HCT116 (cell line): Measurements from ENCODE around the gene SLC22A2. TPM values are rescaled to one million over a fixed set of nuclear protein-coding genes. Genes with fewer than 3 reads are reported as not detected.

Experiments
- ATAC-seq: fragments of 200-7000 bp; cut with Tn5 transposase; 2 replicates; pipeline ENCODE4 v1.9.1; 2020; ENCODE audit warnings: mild to moderate bottlenecking, moderate library complexity
- BruUV-seq: library from RNA; stranded (reverse); fragments of 400-500 nt; replicated peaks from 2 replicates; lab custom pipeline; 2021; lab: Mats Ljungman, UMichigan
- CTCF ChIA-PET: fragments of 300-600 bp; sonication (Branson Sonifier 250); formaldehyde crosslinking; loops from one replicate; lab custom pipeline; 2021; ENCODE audit warnings: antibody characterized with exemption; lab: Charles Lee
- POLR2A ChIA-PET: fragments of 300-600, 350-600 bp; sonication (Branson Sonifier 250); formaldehyde crosslinking; loops from one replicate; lab custom pipeline; 2021; ENCODE audit warnings: antibody characterized with exemption; lab: Charles Lee
- RAD21 ChIA-PET, 2 experiments: fragments of 300-600 bp; sonication (Branson Sonifier 250); formaldehyde crosslinking; loops; one replicate each; lab custom pipeline; 2023; ENCODE audit warnings: low total read pairs in 2 of 2; ENCODE audit not compliant: uncharacterized antibody in 2 of 2, unreplicated experiment in 2 of 2, low non-redundant PET in 1 of 2; lab: Charles Lee
- DNase-seq: peaks from one replicate; pipeline ENCODE4 v3.0.0-alpha.2; 2010; ENCODE audit warnings: low read depth, low spot score
- H2AFZ ChIP-seq: fragments of 200-600 bp; shearing (Covaris generic), sonication (generic); 2 replicates; pipeline ENCODE4 v1.6.1; 2017; ENCODE audit warnings: low read depth, mixed run types, mixed read lengths, antibody characterized with exemption, low read length; ENCODE audit not compliant: poor library complexity, severe bottlenecking
- H3K27ac ChIP-seq: 2 replicates; pipeline ENCODE4 v1.5.1; 2012; ENCODE audit warnings: low read depth, low read length
- H3K27me3 ChIP-seq: fragments of 200-600 bp; sonication (generic); 2 replicates; pipeline ENCODE4 v1.6.1; 2016; ENCODE audit warnings: mixed run types, low read length, mixed read lengths; ENCODE audit not compliant: insufficient read depth
- H3K36me3 ChIP-seq, 2 experiments: fragments of 200-500 bp in 1 of 2; fragments of 200-600 bp in 1 of 2; sonication (Bioruptor generic) in 1 of 2; sonication (generic) in 1 of 2; 2 replicates each; pipeline versions ENCODE4 v1.5.1 to v1.6.1; 2014 to 2016; ENCODE audit warnings: low read length in 2 of 2, inconsistent platforms in 1 of 2, mixed read lengths in 1 of 2, mixed run types in 1 of 2; ENCODE audit not compliant: insufficient read depth in 2 of 2, control insufficient read depth in 1 of 2
- H3K4me1 ChIP-seq, 2 experiments: fragments of 200-600 bp in 1 of 2; sonication (generic) in 1 of 2; 2 replicates each; pipeline versions ENCODE4 v1.5.1 to v1.6.1; 2012 to 2017; ENCODE audit warnings: low read length in 2 of 2, inconsistent platforms in 1 of 2, mild to moderate bottlenecking in 1 of 2, mixed read lengths in 1 of 2, mixed run types in 1 of 2, moderate library complexity in 1 of 2; ENCODE audit not compliant: insufficient read depth in 2 of 2, control insufficient read depth in 1 of 2
- H3K4me2 ChIP-seq: fragments of 200-600 bp; sonication (generic); 2 replicates; pipeline ENCODE4 v1.6.1; 2017; ENCODE audit warnings: mixed run types, low read length, mixed read lengths
- H3K4me3 ChIP-seq, 2 experiments: fragments of 200-600 bp in 1 of 2; sonication (generic) in 1 of 2; replicated peaks in 1 of 2; 2 replicates each; pipeline ENCODE4 v1.5.1; 2011 to 2016; ENCODE audit warnings: low read length in 2 of 2, control low read depth in 1 of 2, low read depth in 1 of 2, mild to moderate bottlenecking in 1 of 2, mixed read lengths in 1 of 2, mixed run types in 1 of 2
- H3K79me2 ChIP-seq: fragments of 200-600 bp; sonication (generic); 2 replicates; pipeline ENCODE4 v1.6.1; 2017; ENCODE audit warnings: mild to moderate bottlenecking, mixed run types, low read length, moderate library complexity, mixed read lengths; ENCODE audit not compliant: insufficient read depth
- H3K9ac ChIP-seq: fragments of 200-600 bp; sonication (generic); 2 replicates; pipeline ENCODE4 v1.6.1; 2016; ENCODE audit warnings: low read length, mixed read lengths
- H3K9me2 ChIP-seq: fragments of 200-600 bp; sonication (generic), shearing (Covaris generic); 2 replicates; pipeline ENCODE4 v1.6.1; 2017; ENCODE audit warnings: mixed run types, mild to moderate bottlenecking, moderate library complexity; ENCODE audit not compliant: insufficient read depth
- H3K9me3 ChIP-seq, 2 experiments: fragments of 200-500 bp in 1 of 2; fragments of 200-600 bp in 1 of 2; sonication (Bioruptor generic) in 1 of 2; sonication (generic) in 1 of 2; 2 replicates each; pipeline ENCODE4 v1.6.1; 2014 to 2017; ENCODE audit warnings: low read length in 2 of 2, mixed read lengths in 2 of 2, inconsistent platforms in 1 of 2, low read depth in 1 of 2, mild to moderate bottlenecking in 1 of 2, mixed run types in 1 of 2, moderate library complexity in 1 of 2; ENCODE audit not compliant: control insufficient read depth in 1 of 2, insufficient read depth in 1 of 2
- H4K20me1 ChIP-seq: fragments of 200-600 bp; sonication (generic), shearing (Covaris generic); 2 replicates; pipeline ENCODE4 v1.6.1; 2017; ENCODE audit warnings: mixed run types, mild to moderate bottlenecking, moderate library complexity; ENCODE audit not compliant: insufficient read depth
- ATF3 ChIP-seq: IDR thresholded peaks from 2 replicates; pipeline ENCODE4 v1.6.1; 2012
- CBX3 ChIP-seq: IDR thresholded peaks from 2 replicates; pipeline ENCODE4 v1.6.1; 2012; ENCODE audit warnings: low read depth
- CEBPB ChIP-seq: IDR thresholded peaks from 2 replicates; pipeline ENCODE4 v1.6.1; 2012; ENCODE audit warnings: low read depth
- CTCF ChIP-seq, 3 experiments: fragments of 200-600 bp in 1 of 3; sonication (generic) in 1 of 3; IDR thresholded peaks in 2 of 3; conservative IDR thresholded peaks in 1 of 3; 2 replicates each; pipeline ENCODE4 v1.5.1; 2012 to 2017; ENCODE audit warnings: low read depth in 2 of 3, low read length in 2 of 3, antibody characterized with exemption in 1 of 3, borderline replicate concordance in 1 of 3, control low read depth in 1 of 3, mild to moderate bottlenecking in 1 of 3, mixed read lengths in 1 of 3, mixed run types in 1 of 3, moderate library complexity in 1 of 3; ENCODE audit not compliant: insufficient read depth in 1 of 3
- ELF1 ChIP-seq: IDR thresholded peaks from 2 replicates; pipeline ENCODE4 v1.6.1; 2012; ENCODE audit warnings: low read depth, borderline replicate concordance
- EZH2 ChIP-seq: fragments of 200-600 bp; sonication (generic); IDR thresholded peaks from 2 replicates; pipeline ENCODE4 v1.6.1; 2017; ENCODE audit warnings: antibody characterized with exemption, mixed run types
- FOSL1 ChIP-seq: IDR thresholded peaks from 2 replicates; pipeline ENCODE4 v1.6.1; 2012; ENCODE audit warnings: low read depth
- JUND ChIP-seq: IDR thresholded peaks from 2 replicates; pipeline ENCODE4 v1.6.1; 2012
- POLR2A ChIP-seq: IDR thresholded peaks from 2 replicates; pipeline ENCODE4 v1.7.0; 2011; ENCODE audit warnings: borderline replicate concordance; ENCODE audit not compliant: insufficient read depth, insufficient read length; ENCODE audit errors: extremely low read depth
- POLR2AphosphoS5 ChIP-seq: IDR thresholded peaks from 2 replicates; pipeline ENCODE4 v1.6.1; 2011; ENCODE audit warnings: mild to moderate bottlenecking, low read depth, low read length, moderate library complexity
- RAD21 ChIP-seq: IDR thresholded peaks from 2 replicates; pipeline ENCODE4 v1.6.1; 2012; ENCODE audit warnings: low read depth, mild to moderate bottlenecking
- SIN3A ChIP-seq: IDR thresholded peaks from 2 replicates; pipeline ENCODE4 v1.6.1; 2012; ENCODE audit warnings: low read depth
- SP1 ChIP-seq: IDR thresholded peaks from 2 replicates; pipeline ENCODE4 v1.6.1; 2012; ENCODE audit warnings: low read depth
- SRF ChIP-seq: IDR thresholded peaks from 2 replicates; pipeline ENCODE4 v1.6.1; 2012; ENCODE audit warnings: low read depth
- YY1 ChIP-seq: IDR thresholded peaks from 2 replicates; pipeline ENCODE4 v1.6.1; 2011; ENCODE audit warnings: low read length, low read depth, moderate library complexity, mild to moderate bottlenecking; ENCODE audit not compliant: insufficient replicate concordance; ENCODE audit errors: extremely low read depth
- ZFX ChIP-seq: fragments of 450-650 bp; IDR thresholded peaks from 2 replicates; pipeline ENCODE4 v1.6.1; 2017
- ZNF274 ChIP-seq: fragments of 200-500 bp; sonication (Bioruptor generic); IDR thresholded peaks from 2 replicates; pipeline ENCODE4 v1.6.1; 2014; ENCODE audit warnings: mild to moderate bottlenecking, low read depth, low read length, inconsistent platforms
- intact Hi-C: fragments of 100-400 bp; cut with micrococcal nuclease; formaldehyde crosslinking; loops from 2 replicates; pipeline ENCODE4 v1.10.0; 2022
- total RNA-seq: library from RNA; stranded (reverse); gene quantifications from one replicate; pipeline ENCODE4 v1.2.1, GENCODE V29; 2021; ENCODE audit not compliant: unreplicated experiment
- TF ChIP-seq, protein P1 (sequence below): IDR thresholded peaks from 2 replicates; pipeline ENCODE4 v1.6.1; 2012; ENCODE audit warnings: low read depth
- TF ChIP-seq, protein P2 (sequence below): IDR thresholded peaks from 2 replicates; pipeline ENCODE4 v1.6.1; 2011; ENCODE audit warnings: mild to moderate bottlenecking, low read length, moderate library complexity; ENCODE audit not compliant: insufficient replicate concordance; ENCODE audit errors: extremely low read depth

The SLC22A2 gene
- total RNA-seq, 1 experiment from 2014 or later, result not detected

DNA sequence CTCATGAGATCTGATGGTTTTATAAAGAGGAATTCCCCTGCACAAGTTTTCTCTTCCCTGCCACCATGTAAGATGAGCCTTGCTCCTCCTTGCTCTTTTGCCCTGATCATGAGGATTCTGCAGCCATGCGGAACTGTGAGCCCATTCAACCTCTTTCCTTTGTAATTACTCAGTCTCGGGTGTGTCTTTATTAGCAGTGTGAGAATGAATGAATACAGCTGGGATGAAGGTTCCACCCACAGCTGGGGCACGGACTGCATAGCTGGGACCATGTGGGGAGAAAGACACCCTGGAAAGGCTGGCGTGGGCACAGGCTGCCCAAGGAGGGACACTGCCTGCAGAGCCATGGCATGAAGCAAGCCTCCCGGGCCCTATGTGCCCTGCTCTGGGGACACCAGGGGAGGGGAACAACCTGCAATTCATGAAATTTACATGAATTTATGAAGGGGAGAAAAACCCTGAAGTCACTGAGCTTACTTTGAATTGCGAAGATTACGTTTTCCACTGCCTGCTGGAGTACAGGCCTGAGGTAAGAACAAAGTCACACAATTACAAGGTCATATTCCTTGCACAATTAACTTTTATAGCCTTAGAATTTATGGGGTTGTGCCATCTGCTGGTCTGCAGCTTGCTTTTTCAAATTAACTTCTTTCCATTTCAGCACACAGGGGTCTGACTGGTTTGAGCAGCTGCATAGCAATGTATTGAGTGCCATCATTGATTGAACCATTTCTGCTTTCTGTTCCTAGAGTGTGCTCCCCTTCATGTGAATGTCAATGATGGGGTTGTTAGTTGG lies 90.8 kb downstream of the SLC22A2 start:
- POLR2A ChIA-PET, result no interaction called here
- BruUV-seq, result no TSS peak
- CTCF ChIA-PET, result no interaction called here

More for the DNA sequence above, 90.8 kb downstream of the SLC22A2 start:
- no peak overlapping the region for H3K4me2 ChIP-seq
- H3K9me3 ChIP-seq, result no peaks in the 10 kb centered on the region
- no peak overlapping the region for H3K9ac ChIP-seq
- H4K20me1 ChIP-seq, result no peaks in the 10 kb centered on the region
- H3K4me1 ChIP-seq, result no peaks in the 10 kb centered on the region
- ATAC-seq (no peak), DNase-seq (no peak)
- H3K79me2 ChIP-seq, result no peaks in the 10 kb centered on the region
- no peak overlapping the region for H3K27ac ChIP-seq
- TF ChIP-seq POLR2AphosphoS5 (no peak), YY1 (no peak), FOSL1 (no peak), POLR2A (no peak), ELF1 (no peak), CEBPB (no peak), CBX3 (no peak), SRF (no peak), RAD21 (no peak), ZNF274 (no peak), ZFX (no peak), EZH2 (no peak), SIN3A (no peak), CTCF (IDR thresholded peaks at IDR 0.05 in 2 of 3, conservative IDR thresholded peaks at IDR 0.05 in 1 of 3; ENCODE audit: borderline replicate concordance in 1 of 3, insufficient read depth in 1 of 3, low read depth in 2 of 3, low read length in 2 of 3) (no peak), JUND (no peak), SP1 (no peak), ATF3 (no peak)
- TF ChIP-seq, protein P1, sequence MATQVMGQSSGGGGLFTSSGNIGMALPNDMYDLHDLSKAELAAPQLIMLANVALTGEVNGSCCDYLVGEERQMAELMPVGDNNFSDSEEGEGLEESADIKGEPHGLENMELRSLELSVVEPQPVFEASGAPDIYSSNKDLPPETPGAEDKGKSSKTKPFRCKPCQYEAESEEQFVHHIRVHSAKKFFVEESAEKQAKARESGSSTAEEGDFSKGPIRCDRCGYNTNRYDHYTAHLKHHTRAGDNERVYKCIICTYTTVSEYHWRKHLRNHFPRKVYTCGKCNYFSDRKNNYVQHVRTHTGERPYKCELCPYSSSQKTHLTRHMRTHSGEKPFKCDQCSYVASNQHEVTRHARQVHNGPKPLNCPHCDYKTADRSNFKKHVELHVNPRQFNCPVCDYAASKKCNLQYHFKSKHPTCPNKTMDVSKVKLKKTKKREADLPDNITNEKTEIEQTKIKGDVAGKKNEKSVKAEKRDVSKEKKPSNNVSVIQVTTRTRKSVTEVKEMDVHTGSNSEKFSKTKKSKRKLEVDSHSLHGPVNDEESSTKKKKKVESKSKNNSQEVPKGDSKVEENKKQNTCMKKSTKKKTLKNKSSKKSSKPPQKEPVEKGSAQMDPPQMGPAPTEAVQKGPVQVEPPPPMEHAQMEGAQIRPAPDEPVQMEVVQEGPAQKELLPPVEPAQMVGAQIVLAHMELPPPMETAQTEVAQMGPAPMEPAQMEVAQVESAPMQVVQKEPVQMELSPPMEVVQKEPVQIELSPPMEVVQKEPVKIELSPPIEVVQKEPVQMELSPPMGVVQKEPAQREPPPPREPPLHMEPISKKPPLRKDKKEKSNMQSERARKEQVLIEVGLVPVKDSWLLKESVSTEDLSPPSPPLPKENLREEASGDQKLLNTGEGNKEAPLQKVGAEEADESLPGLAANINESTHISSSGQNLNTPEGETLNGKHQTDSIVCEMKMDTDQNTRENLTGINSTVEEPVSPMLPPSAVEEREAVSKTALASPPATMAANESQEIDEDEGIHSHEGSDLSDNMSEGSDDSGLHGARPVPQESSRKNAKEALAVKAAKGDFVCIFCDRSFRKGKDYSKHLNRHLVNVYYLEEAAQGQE, result no peak
- TF ChIP-seq, protein P2, sequence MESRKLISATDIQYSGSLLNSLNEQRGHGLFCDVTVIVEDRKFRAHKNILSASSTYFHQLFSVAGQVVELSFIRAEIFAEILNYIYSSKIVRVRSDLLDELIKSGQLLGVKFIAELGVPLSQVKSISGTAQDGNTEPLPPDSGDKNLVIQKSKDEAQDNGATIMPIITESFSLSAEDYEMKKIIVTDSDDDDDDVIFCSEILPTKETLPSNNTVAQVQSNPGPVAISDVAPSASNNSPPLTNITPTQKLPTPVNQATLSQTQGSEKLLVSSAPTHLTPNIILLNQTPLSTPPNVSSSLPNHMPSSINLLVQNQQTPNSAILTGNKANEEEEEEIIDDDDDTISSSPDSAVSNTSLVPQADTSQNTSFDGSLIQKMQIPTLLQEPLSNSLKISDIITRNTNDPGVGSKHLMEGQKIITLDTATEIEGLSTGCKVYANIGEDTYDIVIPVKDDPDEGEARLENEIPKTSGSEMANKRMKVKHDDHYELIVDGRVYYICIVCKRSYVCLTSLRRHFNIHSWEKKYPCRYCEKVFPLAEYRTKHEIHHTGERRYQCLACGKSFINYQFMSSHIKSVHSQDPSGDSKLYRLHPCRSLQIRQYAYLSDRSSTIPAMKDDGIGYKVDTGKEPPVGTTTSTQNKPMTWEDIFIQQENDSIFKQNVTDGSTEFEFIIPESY, result no peak
- intact Hi-C loops, result no loop called here
- no peaks in the 10 kb centered on the region for H3K27me3 ChIP-seq
- RAD21 ChIA-PET, result no interaction called here
- no peaks in the 10 kb centered on the region for H3K9me2 ChIP-seq
- no peak overlapping the region for H2AFZ ChIP-seq
- no peak overlapping the region for H3K4me3 ChIP-seq
- no peaks in the 10 kb centered on the region for H3K36me3 ChIP-seq
